ENCODE measurements around the gene UBE2E2.

- TF ChIP-seq PATZ1 (tag by site-specific recombination; IDR thresholded peaks at IDR 0.05) (no peak), CTCF (tag by site-specific recombination; IDR thresholded peaks at IDR 0.05) (no peak), ZNF324 (tag by site-specific recombination; IDR thresholded peaks at IDR 0.05) (no peak), TSHZ1 (tag by site-specific recombination; IDR thresholded peaks at IDR 0.05; ENCODE audit: borderline replicate concordance) (no peak), ZNF544 (tag by site-specific recombination; IDR thresholded peaks at IDR 0.05) (no peak), ATF2 (tag by site-specific recombination; IDR thresholded peaks at IDR 0.05; ENCODE audit: low read depth) (no peak), YY1 (tag by site-specific recombination; IDR thresholded peaks at IDR 0.05) (no peak), ZNF768 (tag by site-specific recombination; IDR thresholded peaks at IDR 0.05) (no peak), KLF10 (tag by site-specific recombination; IDR thresholded peaks at IDR 0.05) (no peak), REST (tag by site-specific recombination; IDR thresholded peaks at IDR 0.05) (no peak), TCF7L2 (IDR thresholded peaks at IDR 0.05; ENCODE audit: borderline replicate concordance, low read depth, low read length) (no peak), ZNF10 (tag by site-specific recombination; IDR thresholded peaks at IDR 0.05) (no peak)
These were observed 10.7 kb downstream of the UBE2E2 start for GRCh38 chr3:23213813-23214212.

Measured in HEK293 (cell line).